Tibial artery (tissue), 4 donors: Measurements from ENCODE around the gene LAMA1.

Experiments used
- DNase-seq, 2 donors: peaks; one replicate each; pipeline ENCODE4 v3.0.0-alpha.2; 2019
- H3K27ac ChIP-seq, 2 donors: fragments of 200-600 bp; sonication (generic) in 1 of 2; 1 replicate in 1 of 2; 2 replicates in 1 of 2; pipeline ENCODE4 v1.5.1; 2018 to 2019; ENCODE audit warnings: mild to moderate bottlenecking in 1 of 2
- H3K27me3 ChIP-seq, 2 donors: fragments of 200-600 bp; sonication (generic) in 1 of 2; one replicate each; pipeline versions ENCODE4 v1.5.1 to v1.6.0; 2016 to 2019
- H3K36me3 ChIP-seq, 3 donors: fragments of 200-600 bp; sonication (generic) in 2 of 3; one replicate each; pipeline ENCODE4 v1.5.1; 2016 to 2019; ENCODE audit warnings: mild to moderate bottlenecking in 2 of 3
- H3K4me1 ChIP-seq, 4 donors: fragments of 200-600 bp; sonication (generic) in 2 of 4; 1 replicate in 3 of 4; 2 replicates in 1 of 4; pipeline ENCODE4 v1.5.1; 2016 to 2019
- H3K4me3 ChIP-seq, 2 donors: fragments of 200-600 bp; sonication (generic) in 1 of 2; 1 replicate in 1 of 2; 2 replicates in 1 of 2; pipeline ENCODE4 v1.5.1; 2018 to 2019; ENCODE audit warnings: mild to moderate bottlenecking in 2 of 2
- H3K9me3 ChIP-seq, 3 donors: fragments of 200-600 bp; sonication (generic) in 1 of 3; one replicate each; pipeline ENCODE4 v1.5.1; 2016 to 2019
- intact Hi-C: fragments of 100-400 bp; cut with DNase I; formaldehyde crosslinking; loops from one replicate; pipeline ENCODE4 v1.15.0; 2023; ENCODE audit warnings: low total_unique reads
- TF ChIP-seq, protein P1 (sequence below), 2 experiments: fragments of 200-600 bp in 1 of 2; fragments of 450-650 bp in 1 of 2; IDR thresholded peaks; one replicate each; pipeline ENCODE4 v1.5.1; 2017 to 2019; ENCODE audit warnings: antibody characterized with exemption in 2 of 2, mild to moderate bottlenecking in 1 of 2, moderate library complexity in 1 of 2

The LAMA1 gene

DNA sequence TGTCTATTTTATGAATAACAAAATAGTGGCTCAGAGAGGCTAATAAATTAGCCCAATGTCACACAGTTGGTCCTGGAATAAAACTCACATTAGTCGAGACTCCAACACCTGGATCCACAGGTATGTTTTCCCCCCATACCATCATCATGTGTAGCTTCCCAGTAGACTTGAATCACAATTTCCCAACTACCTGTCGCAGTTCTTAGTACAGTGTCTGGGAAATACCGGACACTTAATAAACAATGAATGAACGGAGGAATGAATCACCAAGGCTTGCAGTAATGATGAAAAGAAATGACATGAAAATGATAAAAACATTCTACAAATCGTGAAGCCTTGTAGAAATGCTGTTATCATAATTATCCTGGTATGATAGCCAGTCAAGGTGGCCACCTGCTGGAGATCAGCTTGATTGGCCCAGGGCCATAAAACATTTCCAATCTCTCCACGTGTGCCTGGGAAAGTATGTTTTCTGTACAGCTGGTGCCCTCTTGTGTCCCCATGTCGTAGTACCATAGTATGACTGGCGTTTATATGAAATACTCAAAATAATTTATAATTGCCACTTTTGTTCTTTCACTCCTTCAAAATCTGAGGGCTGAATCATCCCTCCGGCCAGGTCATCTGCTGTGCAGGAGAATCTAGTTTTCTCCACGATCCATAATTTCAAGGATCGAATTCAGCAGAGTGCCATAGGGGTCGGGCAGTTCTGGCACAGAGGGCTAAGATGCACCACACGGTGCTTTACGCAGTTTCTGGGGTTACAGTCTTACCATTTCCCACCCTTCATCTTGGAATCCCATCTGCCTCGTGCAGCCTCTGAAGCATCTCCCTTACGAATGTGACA, 95.4 kb downstream of the LAMA1 start:
- no peak overlapping the region for H3K27ac ChIP-seq
- intact Hi-C loops: no loop called here
- H3K27me3 ChIP-seq: no peaks in the 10 kb centered on the region
- no peak overlapping the region for H3K4me3 ChIP-seq
- TF ChIP-seq, protein P1, sequence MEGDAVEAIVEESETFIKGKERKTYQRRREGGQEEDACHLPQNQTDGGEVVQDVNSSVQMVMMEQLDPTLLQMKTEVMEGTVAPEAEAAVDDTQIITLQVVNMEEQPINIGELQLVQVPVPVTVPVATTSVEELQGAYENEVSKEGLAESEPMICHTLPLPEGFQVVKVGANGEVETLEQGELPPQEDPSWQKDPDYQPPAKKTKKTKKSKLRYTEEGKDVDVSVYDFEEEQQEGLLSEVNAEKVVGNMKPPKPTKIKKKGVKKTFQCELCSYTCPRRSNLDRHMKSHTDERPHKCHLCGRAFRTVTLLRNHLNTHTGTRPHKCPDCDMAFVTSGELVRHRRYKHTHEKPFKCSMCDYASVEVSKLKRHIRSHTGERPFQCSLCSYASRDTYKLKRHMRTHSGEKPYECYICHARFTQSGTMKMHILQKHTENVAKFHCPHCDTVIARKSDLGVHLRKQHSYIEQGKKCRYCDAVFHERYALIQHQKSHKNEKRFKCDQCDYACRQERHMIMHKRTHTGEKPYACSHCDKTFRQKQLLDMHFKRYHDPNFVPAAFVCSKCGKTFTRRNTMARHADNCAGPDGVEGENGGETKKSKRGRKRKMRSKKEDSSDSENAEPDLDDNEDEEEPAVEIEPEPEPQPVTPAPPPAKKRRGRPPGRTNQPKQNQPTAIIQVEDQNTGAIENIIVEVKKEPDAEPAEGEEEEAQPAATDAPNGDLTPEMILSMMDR (IDR thresholded peaks at IDR 0.05): no peak
- no peaks in the 10 kb centered on the region for H3K9me3 ChIP-seq
- no peaks in the 10 kb centered on the region for H3K36me3 ChIP-seq
- DNase-seq: no peak
- no peaks in the 10 kb centered on the region for H3K4me1 ChIP-seq

- no peaks in the 10 kb centered on the region for H3K27me3 ChIP-seq
- H3K4me1 ChIP-seq: no peaks in the 10 kb centered on the region
- DNase-seq: no peak
- H3K36me3 ChIP-seq: no peaks in the 10 kb centered on the region
- intact Hi-C loops: no loop called here
- TF ChIP-seq, protein P1 (IDR thresholded peaks at IDR 0.05): no peak
- H3K9me3 ChIP-seq: no peaks in the 10 kb centered on the region
- no peak overlapping the region for H3K4me3 ChIP-seq
- H3K27ac ChIP-seq: no peak overlapping the region
Measured at GRCh38 chr18:7020995-7021777, 96.4 kb downstream of the LAMA1 start.

DNA sequence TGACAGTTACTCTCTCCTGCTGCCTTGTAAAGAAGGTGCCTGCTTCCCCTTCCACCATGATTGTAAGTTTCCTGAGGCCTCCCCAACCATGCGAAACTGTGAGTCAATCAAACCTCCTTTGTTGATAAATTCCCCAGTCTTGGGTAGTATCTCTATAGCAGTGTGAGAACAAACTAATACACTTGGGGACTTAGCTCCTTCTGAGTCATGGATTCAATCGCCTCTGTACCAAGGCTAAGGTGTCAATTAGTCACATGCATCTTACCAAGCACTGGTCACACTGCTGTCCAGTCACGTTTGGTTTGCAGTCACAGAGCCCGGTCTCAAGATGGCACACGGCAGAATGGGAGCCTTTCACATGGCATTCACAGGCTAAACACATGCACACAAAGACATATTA, 100.6 kb downstream of the LAMA1 start:
- Histone ChIP-seq H3K4me3 (no peak overlapping the region), H3K4me1 (no peaks in the 10 kb centered on the region), H3K9me3 (no peaks in the 10 kb centered on the region), H3K36me3 (no peaks in the 10 kb centered on the region), H3K27me3 (no peaks in the 10 kb centered on the region), H3K27ac (no peak overlapping the region)
- intact Hi-C loops: no loop called here
- DNase-seq: no peak
- TF ChIP-seq, protein P1 (IDR thresholded peaks at IDR 0.05): no peak

DNA sequence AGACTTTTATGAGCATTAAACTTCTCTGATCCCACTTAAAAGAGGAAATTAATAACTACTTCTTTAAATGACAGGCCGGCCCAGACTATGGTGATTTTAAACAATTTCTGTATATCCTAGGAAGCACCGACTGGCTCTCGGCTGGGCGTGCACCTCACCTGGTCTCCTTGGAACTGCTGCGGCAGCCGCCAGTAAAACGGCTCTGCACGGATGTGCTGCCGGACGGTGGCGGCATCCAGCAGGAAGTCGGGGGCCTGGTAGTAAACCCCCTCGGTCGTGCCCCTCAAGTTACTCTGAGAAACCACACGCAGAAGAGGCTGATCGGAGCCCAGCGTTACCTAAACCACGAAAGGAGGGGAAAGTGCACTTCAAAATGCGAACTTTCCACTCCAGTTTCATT, 106.5 kb downstream of the LAMA1 start:
- no peak overlapping the region for H3K27ac ChIP-seq
- H3K36me3 ChIP-seq: no peaks in the 10 kb centered on the region
- TF ChIP-seq, protein P1 (IDR thresholded peaks at IDR 0.05): no peak
- H3K4me1 ChIP-seq: no peaks in the 10 kb centered on the region
- intact Hi-C loops: no loop called here
- DNase-seq: no peak
- no peaks in the 10 kb centered on the region for H3K9me3 ChIP-seq
- no peak overlapping the region for H3K4me3 ChIP-seq
- H3K27me3 ChIP-seq: no peaks in the 10 kb centered on the region

GRCh38 chr18:7004009-7004408, 113.6 kb downstream of the LAMA1 start:
- no peak overlapping the region for H3K4me3 ChIP-seq
- no peaks in the 10 kb centered on the region for H3K27me3 ChIP-seq
- no peaks in the 10 kb centered on the region for H3K4me1 ChIP-seq
- no peak overlapping the region for H3K27ac ChIP-seq
- no peaks in the 10 kb centered on the region for H3K36me3 ChIP-seq
- TF ChIP-seq, protein P1 (IDR thresholded peaks at IDR 0.05): no peak
- no peaks in the 10 kb centered on the region for H3K9me3 ChIP-seq
- intact Hi-C loops: no loop called here
- DNase-seq: no peak
